ENCODE measurements around the gene PKP1.
"Not testable (repeated sequence)": the region's sequence is repeated elsewhere in the genome, so short reads cannot be mapped to it uniquely, and the experiment has no call there.

The PKP1 gene

GRCh38 chr1:201255479-201256362 is 27.6 kb upstream of the PKP1 start:
- TF ChIP-seq CTCF (IDR thresholded peaks at IDR 0.05; ENCODE audit: low read depth, low read length, poor library complexity, severe bottlenecking) (no peak), EZH2phosphoT487 (IDR thresholded peaks at IDR 0.05; ENCODE audit: borderline replicate concordance, low read length) (no peak)
- H4K20me1 ChIP-seq (ENCODE audit: control insufficient read depth, insufficient read depth, low read depth, low read length), result no peaks in the 10 kb centered on the region
- no peaks in the 10 kb centered on the region for H3K27me3 ChIP-seq (ENCODE audit: control insufficient read depth, low read length)
- H3K4me3 ChIP-seq (ENCODE audit: low read length), result no peak overlapping the region
- H3K27ac ChIP-seq (ENCODE audit: low read depth, low read length), result no peak overlapping the region
- H3F3A ChIP-seq (ENCODE audit: control insufficient read depth, insufficient read depth), result no peaks in the 10 kb centered on the region
- no peaks in the 10 kb centered on the region for H3K4me1 ChIP-seq (ENCODE audit: control insufficient read depth, low read length)
- no peak overlapping the region for H3K4me2 ChIP-seq (ENCODE audit: low read length)
- no peaks in the 10 kb centered on the region for H3K9me2 ChIP-seq (replicated peaks; ENCODE audit: control insufficient read depth, low read length)
- H3K9me3 ChIP-seq (ENCODE audit: control insufficient read depth, insufficient read depth, low read length), result no peaks in the 10 kb centered on the region
- no peaks in the 10 kb centered on the region for H3K79me2 ChIP-seq (ENCODE audit: control insufficient read depth, low read length)
- H3K36me3 ChIP-seq (ENCODE audit: control insufficient read depth, low read length), result no peaks in the 10 kb centered on the region

- H3K27ac ChIP-seq (ENCODE audit: low read depth, low read length); H3K36me3 ChIP-seq (ENCODE audit: control insufficient read depth, low read length); H3F3A ChIP-seq (ENCODE audit: control insufficient read depth, insufficient read depth); H3K9me3 ChIP-seq (ENCODE audit: control insufficient read depth, insufficient read depth, low read length); H3K27me3 ChIP-seq (ENCODE audit: control insufficient read depth, low read length); H3K79me2 ChIP-seq (ENCODE audit: control insufficient read depth, low read length); H3K4me3 ChIP-seq (ENCODE audit: low read length); H3K9me2 ChIP-seq (replicated peaks; ENCODE audit: control insufficient read depth, low read length); H3K4me2 ChIP-seq (ENCODE audit: low read length); H3K4me1 ChIP-seq (ENCODE audit: control insufficient read depth, low read length); H4K20me1 ChIP-seq (ENCODE audit: control insufficient read depth, insufficient read depth, low read depth, low read length): not testable (repeated sequence)
Observed at GRCh38 chr1:201258132-201258531, 25.2 kb upstream of the PKP1 start.

GRCh38 chr1:201258763-201259230 is 24.5 kb upstream of the PKP1 start:
- no peaks in the 10 kb centered on the region for H3K4me1 ChIP-seq (ENCODE audit: control insufficient read depth, low read length)
- no peaks in the 10 kb centered on the region for H3K79me2 ChIP-seq (ENCODE audit: control insufficient read depth, low read length)
- no peaks in the 10 kb centered on the region for H4K20me1 ChIP-seq (ENCODE audit: control insufficient read depth, insufficient read depth, low read depth, low read length)
- no peak overlapping the region for H3K4me2 ChIP-seq (ENCODE audit: low read length)
- H3K9me3 ChIP-seq (ENCODE audit: control insufficient read depth, insufficient read depth, low read length), result no peaks in the 10 kb centered on the region
- H3K27me3 ChIP-seq (ENCODE audit: control insufficient read depth, low read length), result no peaks in the 10 kb centered on the region
- TF ChIP-seq EZH2phosphoT487 (IDR thresholded peaks at IDR 0.05; ENCODE audit: borderline replicate concordance, low read length) (no peak), CTCF (IDR thresholded peaks at IDR 0.05; ENCODE audit: low read depth, low read length, poor library complexity, severe bottlenecking) (no peak)
- no peak overlapping the region for H3K4me3 ChIP-seq (ENCODE audit: low read length)
- no peak overlapping the region for H3K27ac ChIP-seq (ENCODE audit: low read depth, low read length)
- no peaks in the 10 kb centered on the region for H3F3A ChIP-seq (ENCODE audit: control insufficient read depth, insufficient read depth)
- no peaks in the 10 kb centered on the region for H3K36me3 ChIP-seq (ENCODE audit: control insufficient read depth, low read length)
- H3K9me2 ChIP-seq (replicated peaks; ENCODE audit: control insufficient read depth, low read length), result no peaks in the 10 kb centered on the region

- Histone ChIP-seq H3K4me3 (ENCODE audit: low read length) (no peak overlapping the region), H3K9me2 (replicated peaks; ENCODE audit: control insufficient read depth, low read length) (no peaks in the 10 kb centered on the region), H3K4me2 (ENCODE audit: low read length) (no peak overlapping the region), H3K9me3 (ENCODE audit: control insufficient read depth, insufficient read depth, low read length) (no peaks in the 10 kb centered on the region), H3K4me1 (ENCODE audit: control insufficient read depth, low read length) (no peaks in the 10 kb centered on the region), H3K79me2 (ENCODE audit: control insufficient read depth, low read length) (no peaks in the 10 kb centered on the region), H3K36me3 (ENCODE audit: control insufficient read depth, low read length) (no peaks in the 10 kb centered on the region), H3F3A (ENCODE audit: control insufficient read depth, insufficient read depth) (no peaks in the 10 kb centered on the region), H4K20me1 (ENCODE audit: control insufficient read depth, insufficient read depth, low read depth, low read length) (no peaks in the 10 kb centered on the region), H3K27ac (ENCODE audit: low read depth, low read length) (no peak overlapping the region), H3K27me3 (ENCODE audit: control insufficient read depth, low read length) (no peaks in the 10 kb centered on the region)
- TF ChIP-seq EZH2phosphoT487 (IDR thresholded peaks at IDR 0.05; ENCODE audit: borderline replicate concordance, low read length) (no peak), CTCF (IDR thresholded peaks at IDR 0.05; ENCODE audit: low read depth, low read length, poor library complexity, severe bottlenecking) (no peak)
Observed at GRCh38 chr1:201259476-201260235, 23.6 kb upstream of the PKP1 start.

Measured in DOHH2 (cell line).